LNCAP (cell line): Measurements from ENCODE around the gene NKRF.

Experiments
- TF ChIP-seq, protein P1 (sequence below): fragments of 450-650 bp; IDR thresholded peaks from 2 replicates; pipeline ENCODE4 v1.5.1; 2017; ENCODE audit warnings: mild to moderate bottlenecking

Gene NKRF

DNA sequence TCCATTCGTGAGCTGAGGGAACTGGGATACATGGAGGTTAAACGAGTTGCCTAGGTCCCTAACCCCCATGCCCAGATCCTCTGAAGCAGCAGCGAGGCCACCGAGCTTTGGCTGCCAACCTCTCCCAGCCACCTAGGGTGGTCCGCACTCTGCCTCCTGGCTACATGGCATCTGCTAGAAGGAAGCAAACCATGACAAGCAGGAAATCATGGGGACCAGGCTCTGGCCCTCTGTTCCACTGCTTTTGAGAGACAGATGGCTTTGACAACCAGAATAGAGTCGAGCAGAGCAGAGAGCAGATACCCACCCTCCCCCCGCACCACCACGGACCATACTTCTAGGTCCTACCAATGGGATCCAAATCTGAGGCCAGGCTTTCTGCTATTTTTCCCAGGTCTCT is 37.5 kb upstream of the NKRF start:
- TF ChIP-seq, protein P1, sequence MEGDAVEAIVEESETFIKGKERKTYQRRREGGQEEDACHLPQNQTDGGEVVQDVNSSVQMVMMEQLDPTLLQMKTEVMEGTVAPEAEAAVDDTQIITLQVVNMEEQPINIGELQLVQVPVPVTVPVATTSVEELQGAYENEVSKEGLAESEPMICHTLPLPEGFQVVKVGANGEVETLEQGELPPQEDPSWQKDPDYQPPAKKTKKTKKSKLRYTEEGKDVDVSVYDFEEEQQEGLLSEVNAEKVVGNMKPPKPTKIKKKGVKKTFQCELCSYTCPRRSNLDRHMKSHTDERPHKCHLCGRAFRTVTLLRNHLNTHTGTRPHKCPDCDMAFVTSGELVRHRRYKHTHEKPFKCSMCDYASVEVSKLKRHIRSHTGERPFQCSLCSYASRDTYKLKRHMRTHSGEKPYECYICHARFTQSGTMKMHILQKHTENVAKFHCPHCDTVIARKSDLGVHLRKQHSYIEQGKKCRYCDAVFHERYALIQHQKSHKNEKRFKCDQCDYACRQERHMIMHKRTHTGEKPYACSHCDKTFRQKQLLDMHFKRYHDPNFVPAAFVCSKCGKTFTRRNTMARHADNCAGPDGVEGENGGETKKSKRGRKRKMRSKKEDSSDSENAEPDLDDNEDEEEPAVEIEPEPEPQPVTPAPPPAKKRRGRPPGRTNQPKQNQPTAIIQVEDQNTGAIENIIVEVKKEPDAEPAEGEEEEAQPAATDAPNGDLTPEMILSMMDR: no peak

DNA sequence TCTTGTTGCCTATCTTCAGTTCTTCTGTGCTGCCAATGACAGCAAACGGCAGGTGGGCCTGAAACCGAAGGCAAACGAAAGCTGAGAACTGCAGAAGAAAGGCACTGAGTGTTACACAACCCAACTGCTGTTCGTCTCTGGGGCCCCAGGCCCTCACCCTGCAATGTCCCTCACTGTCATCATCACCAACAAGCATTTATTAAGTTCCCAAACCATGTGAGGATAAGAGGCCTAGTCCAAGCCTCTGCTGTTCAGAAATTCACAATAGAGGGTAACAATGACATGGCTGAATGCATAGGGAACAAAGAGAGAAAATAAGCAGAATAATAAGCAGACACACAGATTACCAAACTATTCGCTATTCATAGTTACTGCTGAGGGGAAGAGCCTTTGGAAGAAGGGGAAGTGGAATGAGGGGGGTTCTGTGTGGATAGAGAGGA is 34.5 kb upstream of the NKRF start:
- TF ChIP-seq, protein P1: no peak

DNA sequence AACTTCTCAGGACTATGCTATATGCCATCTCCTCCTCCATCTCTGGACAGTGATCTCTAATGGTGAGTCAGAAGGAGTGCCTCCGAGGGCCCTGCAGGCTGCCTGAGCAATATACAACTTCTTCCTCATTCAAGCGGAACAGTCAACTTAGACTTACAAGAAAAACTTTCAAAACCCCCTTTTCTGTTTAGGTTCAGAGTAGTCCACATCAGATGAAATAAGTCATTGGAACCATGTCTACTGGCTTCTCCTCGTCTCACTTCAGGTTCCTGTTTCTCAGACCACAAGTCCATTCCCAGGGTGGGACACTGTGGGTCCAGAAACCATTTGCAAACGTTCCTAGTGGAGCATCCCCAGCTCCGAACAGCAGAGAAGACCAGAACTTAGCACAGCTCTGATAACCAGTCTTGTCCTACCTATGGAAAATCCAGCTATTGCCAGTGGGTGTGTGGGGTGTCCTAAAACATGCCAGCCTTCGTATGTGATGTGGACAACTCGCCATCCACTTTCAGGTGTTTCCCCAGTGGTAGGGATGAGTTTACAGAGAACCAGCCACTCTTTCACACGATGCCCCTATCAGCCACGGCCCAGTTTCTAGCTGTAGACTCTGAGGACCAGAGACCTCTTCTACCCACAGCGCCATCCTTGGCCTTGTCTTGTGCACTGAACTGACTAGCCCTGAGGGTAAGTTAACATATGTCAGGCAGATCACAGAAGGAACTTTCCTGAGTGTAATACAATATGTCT is 32.7 kb upstream of the NKRF start:
- TF ChIP-seq, protein P1: no peak

DNA sequence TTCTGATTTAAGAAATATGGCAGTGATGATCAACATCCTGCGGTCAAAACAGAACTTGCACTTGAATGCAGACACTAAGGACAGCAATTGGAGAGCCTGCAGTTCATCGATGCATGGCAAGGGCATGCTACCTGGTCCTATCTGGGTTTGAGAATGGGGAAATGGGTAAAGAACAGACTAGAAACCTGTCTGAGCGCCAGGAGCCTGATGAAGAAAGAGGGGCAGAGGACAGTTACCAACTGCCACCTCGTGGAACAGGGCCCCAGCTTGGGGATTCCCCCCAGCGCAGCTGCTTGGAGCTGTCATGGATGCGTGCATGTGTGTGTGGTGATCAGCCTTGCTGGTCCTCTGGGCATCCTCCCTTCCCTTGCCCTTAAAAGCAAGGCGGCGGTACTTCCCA is 30.2 kb upstream of the NKRF start:
- TF ChIP-seq, protein P1: no peak

DNA sequence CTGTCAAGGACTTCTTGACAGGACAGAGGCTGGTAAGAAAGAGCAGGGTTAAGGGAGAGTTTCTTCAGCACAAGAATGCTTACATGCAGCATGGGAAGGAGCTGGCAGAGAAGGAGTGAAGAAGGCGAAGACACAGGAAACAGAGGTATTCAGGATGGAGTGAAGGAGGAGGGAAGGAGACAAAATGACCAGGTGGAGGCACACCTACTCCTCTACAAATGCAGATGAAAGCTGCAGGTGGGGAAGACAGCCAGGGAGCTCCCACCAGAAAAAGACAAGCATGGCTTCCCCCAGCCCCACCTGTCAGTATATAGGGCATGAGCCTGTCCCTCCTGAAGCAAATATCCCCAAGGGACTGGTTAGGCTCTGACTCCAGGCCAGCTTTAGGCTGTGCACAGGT is 29.6 kb upstream of the NKRF start:
- TF ChIP-seq, protein P1: no peak

DNA sequence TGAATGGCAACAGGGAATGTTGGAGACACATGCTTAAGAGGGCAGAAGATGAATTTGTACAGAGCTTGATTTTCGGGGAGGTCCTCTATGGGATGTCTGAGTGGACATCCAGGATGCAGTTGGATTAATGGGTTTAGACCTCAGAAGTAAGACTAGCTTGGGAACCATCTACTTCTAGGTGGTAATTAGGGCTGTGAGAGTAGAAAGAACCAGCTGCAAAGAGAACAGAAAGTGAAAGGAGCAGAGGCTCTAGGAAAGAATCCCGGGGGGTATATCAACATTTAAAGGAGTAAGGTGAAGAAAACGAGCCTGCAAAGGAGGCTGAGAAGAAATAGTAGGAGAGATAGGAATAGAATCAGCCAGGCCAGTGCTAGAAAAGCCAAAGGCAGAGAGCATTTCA is 29.0 kb upstream of the NKRF start:
- TF ChIP-seq, protein P1: no peak

DNA sequence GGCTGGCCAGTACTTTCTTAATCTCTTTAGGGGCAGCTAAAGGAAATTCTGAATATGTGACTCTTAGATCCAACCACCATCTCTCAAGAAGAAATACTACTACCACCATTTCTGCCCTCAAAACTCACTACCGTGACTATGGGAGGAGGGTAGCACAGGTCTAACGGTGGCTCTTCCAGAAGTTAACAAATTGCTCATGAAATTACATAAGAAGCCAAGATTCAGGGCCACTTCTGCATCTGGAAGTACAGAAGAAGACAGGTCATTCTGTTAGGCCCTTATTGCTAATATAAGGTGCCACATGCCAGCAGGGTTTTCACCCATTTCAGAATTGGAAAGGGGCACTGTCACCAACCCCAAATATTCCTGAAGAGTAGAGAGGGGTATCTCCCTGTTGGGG is 19.6 kb upstream of the NKRF start:
- TF ChIP-seq, protein P1: no peak
